B cell (primary cell): Measurements from ENCODE around the gene GSS.

Experiments
- EZH2 ChIP-seq: IDR thresholded peaks from 2 replicates; pipeline ENCODE4 v1.6.1; 2012; ENCODE audit warnings: borderline replicate concordance, low read depth, mild to moderate bottlenecking, moderate library complexity, low read length; ENCODE audit not compliant: insufficient read depth, poor library complexity, severe bottlenecking
- TF ChIP-seq, protein P1 (sequence below): fragments of 200-600 bp; IDR thresholded peaks from one replicate; pipeline ENCODE4 v1.8.0; 2022; ENCODE audit warnings: antibody characterized with exemption, mild to moderate bottlenecking

DNA sequence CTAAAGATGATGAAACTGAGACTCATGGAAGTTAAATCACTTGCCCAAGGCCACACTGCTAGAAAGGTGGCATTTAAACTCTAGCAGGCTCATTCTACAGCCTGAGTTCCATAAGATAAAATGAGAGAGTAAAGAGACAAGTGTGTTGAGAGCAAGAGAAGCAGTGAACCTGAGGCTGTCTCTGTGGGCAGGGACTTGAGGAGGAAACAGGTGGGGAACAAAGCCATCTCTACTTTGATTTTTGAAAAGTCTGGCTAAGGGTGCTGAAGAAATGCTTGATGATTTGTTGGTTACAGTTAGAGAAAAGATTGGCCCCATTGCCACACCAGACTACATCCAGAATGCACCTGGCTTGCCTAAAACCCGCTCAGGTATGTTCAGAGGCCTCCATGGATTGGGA is 29.0 kb downstream of the GSS start:
- TF ChIP-seq EZH2, result no peak
- TF ChIP-seq, protein P1, sequence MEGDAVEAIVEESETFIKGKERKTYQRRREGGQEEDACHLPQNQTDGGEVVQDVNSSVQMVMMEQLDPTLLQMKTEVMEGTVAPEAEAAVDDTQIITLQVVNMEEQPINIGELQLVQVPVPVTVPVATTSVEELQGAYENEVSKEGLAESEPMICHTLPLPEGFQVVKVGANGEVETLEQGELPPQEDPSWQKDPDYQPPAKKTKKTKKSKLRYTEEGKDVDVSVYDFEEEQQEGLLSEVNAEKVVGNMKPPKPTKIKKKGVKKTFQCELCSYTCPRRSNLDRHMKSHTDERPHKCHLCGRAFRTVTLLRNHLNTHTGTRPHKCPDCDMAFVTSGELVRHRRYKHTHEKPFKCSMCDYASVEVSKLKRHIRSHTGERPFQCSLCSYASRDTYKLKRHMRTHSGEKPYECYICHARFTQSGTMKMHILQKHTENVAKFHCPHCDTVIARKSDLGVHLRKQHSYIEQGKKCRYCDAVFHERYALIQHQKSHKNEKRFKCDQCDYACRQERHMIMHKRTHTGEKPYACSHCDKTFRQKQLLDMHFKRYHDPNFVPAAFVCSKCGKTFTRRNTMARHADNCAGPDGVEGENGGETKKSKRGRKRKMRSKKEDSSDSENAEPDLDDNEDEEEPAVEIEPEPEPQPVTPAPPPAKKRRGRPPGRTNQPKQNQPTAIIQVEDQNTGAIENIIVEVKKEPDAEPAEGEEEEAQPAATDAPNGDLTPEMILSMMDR, result no peak
